Measurements from ENCODE around the gene MAGT1.
A peak's percentile ranks its signal among the peaks of the same experiment; 100 is the strongest.

The MAGT1 gene

DNA sequence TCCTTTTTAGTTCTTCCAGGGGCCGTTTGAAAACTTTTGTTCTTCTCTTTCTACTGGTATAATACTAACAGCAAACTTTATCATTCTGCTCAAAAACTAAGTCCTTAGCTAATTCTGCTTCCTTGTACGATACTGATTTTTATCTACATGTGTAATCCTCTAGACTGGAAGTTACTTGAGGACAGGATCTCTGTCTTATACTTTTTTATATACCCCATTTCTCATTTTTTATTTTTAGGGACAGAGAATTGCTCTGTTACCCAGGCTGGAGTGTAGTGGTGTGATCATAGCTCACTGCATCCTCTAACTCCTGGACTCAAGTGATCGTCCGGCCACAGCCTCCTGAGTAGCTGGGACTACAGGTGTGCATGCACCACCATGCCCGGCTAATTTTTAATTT is 6.3 kb upstream of the MAGT1 start:
- POLR2A ChIA-PET, result no interaction called here
- TF ChIP-seq ZNF140 (tag by site-specific recombination; IDR thresholded peaks at IDR 0.05) (no peak), MZF1 (tag by site-specific recombination; IDR thresholded peaks at IDR 0.05; ENCODE audit: borderline replicate concordance) (no peak), ZNF175 (tag by site-specific recombination; IDR thresholded peaks at IDR 0.05) (no peak), ZNF335 (tag by site-specific recombination; conservative IDR thresholded peaks at IDR 0.05) (no peak), ZNF510 (tag by site-specific recombination; IDR thresholded peaks at IDR 0.05; ENCODE audit: insufficient replicate concordance) (no peak), SALL2 (tag by site-specific recombination; IDR thresholded peaks at IDR 0.05; ENCODE audit: borderline replicate concordance) (no peak), ZNF423 (tag by site-specific recombination; IDR thresholded peaks at IDR 0.05) (no peak), ZNF624 (tag by site-specific recombination; IDR thresholded peaks at IDR 0.05) (no peak), ZNF747 (tag by site-specific recombination; IDR thresholded peaks at IDR 0.05) (no peak)

DNA sequence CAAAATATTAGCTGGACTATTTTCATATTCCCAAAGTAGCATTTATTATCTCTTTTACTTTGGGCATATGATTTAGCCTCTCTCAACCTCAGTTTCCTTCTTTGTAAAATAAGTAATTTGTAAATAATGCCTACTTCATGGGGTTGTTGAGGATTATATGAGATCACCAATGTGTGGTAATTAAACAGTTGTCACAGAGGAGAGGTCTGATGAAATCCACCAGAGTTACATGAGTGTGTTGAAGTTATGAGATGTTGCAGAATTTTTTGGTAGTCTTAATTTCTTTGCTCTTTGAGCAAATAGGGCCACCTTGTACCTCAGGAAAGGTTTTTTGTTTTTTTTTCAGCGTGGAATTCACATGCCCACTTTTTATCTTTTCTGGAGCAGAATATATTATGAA is 5.5 kb upstream of the MAGT1 start:
- POLR2A ChIA-PET, result interaction anchor here (0.6 to 3.4 kb wide), 2 partner anchors 9 to 11 kb away, joined by 3 to 43 read pairs; partner anchors contain the start of gene ATP7A

More for the DNA sequence above, 6.3 kb upstream of the MAGT1 start:
- Histone ChIP-seq H3K9me3 (ENCODE audit: control insufficient read depth, insufficient read depth, low read depth, low read length) (no peaks in the 10 kb centered on the region), H3K4me1 (ENCODE audit: control insufficient read depth, insufficient read depth, low read length) (no peaks in the 10 kb centered on the region), H3K27ac (ENCODE audit: extremely low read depth, low read depth, low read length) (no peak overlapping the region), H3K4me3 (ENCODE audit: low read depth, low read length) (no peak overlapping the region), H3K36me3 (ENCODE audit: control insufficient read depth in 2 of 2, insufficient read depth in 1 of 2, low read length in 2 of 2) (peaks cover 10 to 34% of the 10 kb centered on the region in 2 experiments)
- CTCF ChIA-PET, result no interaction called here

DNA sequence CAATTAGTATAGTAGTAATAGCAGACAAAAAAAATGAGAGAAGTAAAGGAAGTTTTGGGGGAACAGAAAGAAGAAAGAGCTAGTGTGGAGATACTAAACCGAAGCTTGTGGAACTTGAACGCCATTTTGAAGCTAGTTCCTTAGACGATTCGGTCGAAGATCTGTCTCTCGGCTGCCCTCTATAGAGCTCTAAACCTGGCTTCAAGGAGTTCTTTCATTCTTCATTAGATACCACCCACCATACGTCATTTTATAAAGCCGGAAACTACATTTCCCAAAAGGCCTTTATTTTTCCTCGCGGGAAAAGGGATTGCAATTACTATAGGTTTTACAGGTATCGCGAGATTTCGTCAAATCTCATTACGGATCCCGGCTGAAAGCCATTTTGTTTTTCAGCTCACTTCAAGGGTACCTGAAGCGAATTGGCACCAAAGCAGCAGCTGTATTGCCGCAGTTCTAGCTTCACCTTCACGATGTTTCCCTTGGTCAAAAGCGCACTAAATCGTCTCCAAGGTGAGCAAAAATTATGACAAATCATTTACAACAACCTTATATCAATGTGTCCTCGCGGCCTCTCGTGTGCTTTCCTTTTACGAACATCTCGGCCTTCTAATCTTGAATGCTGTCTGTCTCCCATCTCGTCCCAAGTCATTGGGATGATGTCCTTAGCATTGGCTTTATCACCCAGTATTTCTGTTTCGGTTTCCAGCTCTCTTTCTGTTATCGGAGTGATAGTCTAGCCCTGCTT is 4.0 kb upstream of the MAGT1 start, which contains the start of gene COX7B:
Gene COX7B, plus strand, starts transcription at position 388 of the 748 bp plus-strand sequence. Its CDS starts 86 bp downstream, at position 474.
- peaks cover 10 to 24% of the 10 kb centered on the region in 2 experiments; a peak in 2 of 3 replicates for H3K36me3 ChIP-seq (ENCODE audit: control insufficient read depth in 2 of 2, insufficient read depth in 1 of 2, low read length in 2 of 2)
- H3K4me3 ChIP-seq (ENCODE audit: low read depth, low read length), result peak within 1 kb of the TSS; percentile 47
- H3K9me3 ChIP-seq (ENCODE audit: control insufficient read depth, insufficient read depth, low read depth, low read length), result no peaks in the 10 kb centered on the region
- no peaks in the 10 kb centered on the region for H3K4me1 ChIP-seq (ENCODE audit: control insufficient read depth, insufficient read depth, low read length)
- POLR2A ChIA-PET, result interaction anchor here (1.3 to 3.4 kb wide), 5 partner anchors 8 to 240 kb away, joined by 4 to 43 read pairs (median 5); partner anchors contain the start of genes ATP7A, ATRX, PGK1 and TAF9B
- CTCF ChIA-PET, result interaction anchor here (0.6 to 2.7 kb wide), 11 partner anchors 8 to 1453 kb away, joined by 3 to 12 read pairs (median 3); partner anchors contain the start of gene ATP7A
- peak within 1 kb of the TSS; percentile 75 for H3K27ac ChIP-seq (ENCODE audit: extremely low read depth, low read depth, low read length)
- TF ChIP-seq ZNF214 (tag by site-specific recombination; IDR thresholded peaks at IDR 0.05; ENCODE audit: borderline replicate concordance), result no peak
- peak; percentile 83 for TF ChIP-seq ZNF76 (tag by site-specific recombination; IDR thresholded peaks at IDR 0.05; ENCODE audit: borderline replicate concordance, low read depth)
- no peak for TF ChIP-seq HOXA7 (CRISPR knock-in tag; IDR thresholded peaks at IDR 0.05; ENCODE audit: borderline replicate concordance)
- TF ChIP-seq, protein P1, sequence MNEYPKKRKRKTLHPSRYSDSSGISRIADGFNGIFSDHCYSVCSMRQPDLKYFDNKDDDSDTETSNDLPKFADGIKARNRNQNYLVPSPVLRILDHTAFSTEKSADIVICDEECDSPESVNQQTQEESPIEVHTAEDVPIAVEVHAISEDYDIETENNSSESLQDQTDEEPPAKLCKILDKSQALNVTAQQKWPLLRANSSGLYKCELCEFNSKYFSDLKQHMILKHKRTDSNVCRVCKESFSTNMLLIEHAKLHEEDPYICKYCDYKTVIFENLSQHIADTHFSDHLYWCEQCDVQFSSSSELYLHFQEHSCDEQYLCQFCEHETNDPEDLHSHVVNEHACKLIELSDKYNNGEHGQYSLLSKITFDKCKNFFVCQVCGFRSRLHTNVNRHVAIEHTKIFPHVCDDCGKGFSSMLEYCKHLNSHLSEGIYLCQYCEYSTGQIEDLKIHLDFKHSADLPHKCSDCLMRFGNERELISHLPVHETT (tag by site-specific recombination; IDR thresholded peaks at IDR 0.05), result 0 out of 2 replicates have a peak, but pooled peaks have one; percentile 23
- TF ChIP-seq ZBTB17 (tag by site-specific recombination; IDR thresholded peaks at IDR 0.05), result peak; percentile 80
- peak; percentile 47; the same call in 1 of the 2 replicates for TF ChIP-seq KLF8 (tag by site-specific recombination; IDR thresholded peaks at IDR 0.05)
- TF ChIP-seq, protein P2, sequence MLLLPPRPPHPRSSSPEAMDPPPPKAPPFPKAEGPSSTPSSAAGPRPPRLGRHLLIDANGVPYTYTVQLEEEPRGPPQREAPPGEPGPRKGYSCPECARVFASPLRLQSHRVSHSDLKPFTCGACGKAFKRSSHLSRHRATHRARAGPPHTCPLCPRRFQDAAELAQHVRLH (tag by site-specific recombination; IDR thresholded peaks at IDR 0.05), result no peak
- peak; percentile 29; the same call in 1 of the 2 replicates for TF ChIP-seq SP2 (tag by site-specific recombination; IDR thresholded peaks at IDR 0.05)
- TF ChIP-seq ZNF629 (tag by site-specific recombination; IDR thresholded peaks at IDR 0.05), result peak; percentile 77
- TF ChIP-seq, protein P3, sequence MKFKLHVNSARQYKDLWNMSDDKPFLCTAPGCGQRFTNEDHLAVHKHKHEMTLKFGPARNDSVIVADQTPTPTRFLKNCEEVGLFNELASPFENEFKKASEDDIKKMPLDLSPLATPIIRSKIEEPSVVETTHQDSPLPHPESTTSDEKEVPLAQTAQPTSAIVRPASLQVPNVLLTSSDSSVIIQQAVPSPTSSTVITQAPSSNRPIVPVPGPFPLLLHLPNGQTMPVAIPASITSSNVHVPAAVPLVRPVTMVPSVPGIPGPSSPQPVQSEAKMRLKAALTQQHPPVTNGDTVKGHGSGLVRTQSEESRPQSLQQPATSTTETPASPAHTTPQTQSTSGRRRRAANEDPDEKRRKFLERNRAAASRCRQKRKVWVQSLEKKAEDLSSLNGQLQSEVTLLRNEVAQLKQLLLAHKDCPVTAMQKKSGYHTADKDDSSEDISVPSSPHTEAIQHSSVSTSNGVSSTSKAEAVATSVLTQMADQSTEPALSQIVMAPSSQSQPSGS (tag by site-specific recombination; IDR thresholded peaks at IDR 0.05; ENCODE audit: low read depth), result peak; percentile 92
- TF ChIP-seq GLI4 (tag by site-specific recombination; IDR thresholded peaks at IDR 0.05), result no peak
- 0 out of 2 replicates have a peak, but pooled peaks have one; percentile 7 for TF ChIP-seq ZBTB8A (tag by site-specific recombination; IDR thresholded peaks at IDR 0.05)
- TF ChIP-seq ZXDB (tag by site-specific recombination; IDR thresholded peaks at IDR 0.05), result 0 out of 2 replicates have a peak, but pooled peaks have one; percentile 68
- TF ChIP-seq ZNF837 (tag by site-specific recombination; IDR thresholded peaks at IDR 0.05), result no peak
- TF ChIP-seq ZNF654 (tag by site-specific recombination; IDR thresholded peaks at IDR 0.05; ENCODE audit: low read depth), result peak; percentile 40; the same call in 1 of the 2 replicates
- TF ChIP-seq YY2 (tag by site-specific recombination; IDR thresholded peaks at IDR 0.05), result 0 out of 2 replicates have a peak, but pooled peaks have one; percentile 40

More for the DNA sequence above, 5.5 kb upstream of the MAGT1 start:
- Histone ChIP-seq H3K9me3 (ENCODE audit: control insufficient read depth, insufficient read depth, low read depth, low read length) (no peaks in the 10 kb centered on the region), H3K4me1 (ENCODE audit: control insufficient read depth, insufficient read depth, low read length) (no peaks in the 10 kb centered on the region), H3K27ac (ENCODE audit: extremely low read depth, low read depth, low read length) (no peak overlapping the region), H3K36me3 (ENCODE audit: control insufficient read depth in 2 of 2, insufficient read depth in 1 of 2, low read length in 2 of 2) (peaks cover 10 to 31% of the 10 kb centered on the region in 2 experiments), H3K4me3 (ENCODE audit: low read depth, low read length) (peak overlapping the region; percentile 47)
- CTCF ChIA-PET, result interaction anchor here (2.7 kb wide), 1 partner anchor 7 kb away, joined by 12 read pairs; no protein-coding TSS in a partner anchor
- TF ChIP-seq, protein P3 (tag by site-specific recombination; IDR thresholded peaks at IDR 0.05; ENCODE audit: low read depth), result 0 out of 2 replicates have a peak, but pooled peaks have one; percentile 7
- TF ChIP-seq ZNF140 (tag by site-specific recombination; IDR thresholded peaks at IDR 0.05), result no peak
